H1 (cell line): ENCODE data around the gene RASAL1. TPM values are rescaled to one million over a fixed set of nuclear protein-coding genes. Genes with fewer than 3 reads are reported as not detected.
A peak's percentile ranks its signal among the peaks of the same experiment; 100 is the strongest.

Experiments
- CTCF ChIA-PET: fragments of 300-600 bp; sonication (Branson Sonifier 250); formaldehyde crosslinking; loops from one replicate; lab custom pipeline; 2021; ENCODE audit not compliant: partially characterized antibody; lab: Charles Lee
- POLR2A ChIA-PET: fragments of 300-600 bp; sonication (Branson Sonifier 250); formaldehyde crosslinking; loops from one replicate; lab custom pipeline; 2021; ENCODE audit warnings: inconsistent platforms; ENCODE audit not compliant: partially characterized antibody; lab: Charles Lee
- DNase-seq, 2 experiments: peaks; one replicate each; pipeline versions ENCODE4 v3.0.0 to v3.0.0-alpha.2; 2010 to 2022; ENCODE audit warnings: low spot score in 2 of 2, low read depth in 1 of 2, mixed read lengths in 1 of 2
- FAIRE-seq: peaks from 2 replicates; lab custom pipeline; 2011; peaks lifted over from hg19 to GRCh38; lab: Jason Lieb, UNC
- H2AFZ ChIP-seq: 2 replicates; pipeline ENCODE4 v1.8.1; 2012; ENCODE audit warnings: low read length, inconsistent platforms
- H2AK5ac ChIP-seq: 2 replicates; pipeline ENCODE4 v1.6.1; 2013; ENCODE audit warnings: low read depth, low read length
- H2BK120ac ChIP-seq: replicated peaks from 2 replicates; pipeline ENCODE3; 2013; ENCODE audit warnings: low read depth, low read length, inconsistent platforms
- H2BK12ac ChIP-seq: 2 replicates; pipeline ENCODE4 v1.6.1; 2013; ENCODE audit warnings: low read depth, low read length
- H2BK15ac ChIP-seq: 2 replicates; pipeline ENCODE4 v1.6.1; 2013; ENCODE audit warnings: low read length
- H2BK20ac ChIP-seq: 2 replicates; pipeline ENCODE4 v1.6.1; 2013; ENCODE audit warnings: low read length
- H2BK5ac ChIP-seq: 2 replicates; pipeline ENCODE4 v1.6.1; 2013; ENCODE audit warnings: low read depth, low read length
- H3K14ac ChIP-seq: 2 replicates; pipeline ENCODE4 v1.6.1; 2013; ENCODE audit warnings: inconsistent platforms; ENCODE audit not compliant: insufficient read length
- H3K18ac ChIP-seq: 2 replicates; pipeline ENCODE4 v1.6.1; 2013; ENCODE audit warnings: low read length; ENCODE audit errors: extremely low read depth
- H3K23ac ChIP-seq: 2 replicates; pipeline ENCODE4 v1.6.1; 2013; ENCODE audit warnings: inconsistent platforms; ENCODE audit not compliant: insufficient read length
- H3K23me2 ChIP-seq: 2 replicates; pipeline ENCODE4 v1.6.1; 2013; ENCODE audit warnings: low read depth, low read length
- H3K27ac ChIP-seq: 2 replicates; pipeline ENCODE4 v1.6.1; 2011; ENCODE audit warnings: low read depth, low read length, inconsistent platforms
- H3K27me3 ChIP-seq, 4 experiments: replicated peaks in 1 of 4; 1 replicate in 1 of 4; 2 replicates in 3 of 4; pipeline versions ENCODE4 v1.6.1 to v1.8.1; 2011 to 2013; ENCODE audit warnings: low read length in 3 of 4, mild to moderate bottlenecking in 3 of 4, inconsistent platforms in 2 of 4, mixed read lengths in 2 of 4, moderate library complexity in 1 of 4; ENCODE audit not compliant: control insufficient read depth in 3 of 4, insufficient read depth in 3 of 4; ENCODE audit errors: extremely low read depth in 1 of 4
- H3K36me3 ChIP-seq, 4 experiments: 2 replicates each; pipeline versions ENCODE4 v1.6.1 to v1.8.1; 2011 to 2013; ENCODE audit warnings: mild to moderate bottlenecking in 4 of 4, low read length in 3 of 4, moderate library complexity in 2 of 4, control low read depth in 1 of 4, inconsistent platforms in 1 of 4; ENCODE audit not compliant: insufficient read depth in 4 of 4, control insufficient read depth in 2 of 4
- H3K4ac ChIP-seq: replicated peaks from 2 replicates; pipeline ENCODE3; 2013; ENCODE audit warnings: low read length, low read depth, mixed read lengths, inconsistent platforms; ENCODE audit not compliant: insufficient read length
- H3K4me1 ChIP-seq, 4 experiments: replicated peaks in 1 of 4; 1 replicate in 1 of 4; 2 replicates in 3 of 4; pipeline versions ENCODE4 v1.6.1 to v1.8.1; 2011 to 2013; ENCODE audit warnings: low read length in 3 of 4, inconsistent platforms in 2 of 4, mixed read lengths in 1 of 4; ENCODE audit not compliant: insufficient read depth in 4 of 4, control insufficient read depth in 3 of 4
- H3K4me2 ChIP-seq, 2 experiments: 2 replicates each; pipeline versions ENCODE4 v1.6.1 to v1.8.1; 2011 to 2013; ENCODE audit warnings: low read depth in 2 of 2, low read length in 2 of 2, control low read depth in 1 of 2, inconsistent platforms in 1 of 2, mild to moderate bottlenecking in 1 of 2; ENCODE audit not compliant: insufficient read depth in 1 of 2
- H3K4me3 ChIP-seq, 4 experiments: fragments of 200-600, 300-600 bp in 1 of 4; sonication (generic), shearing (Covaris generic), sonication (Bioruptor Twin) in 1 of 4; 2 replicates each; pipeline versions ENCODE4 v1.5.1 to v1.8.1; 2011 to 2016; ENCODE audit warnings: low read length in 4 of 4, low read depth in 3 of 4, control low read depth in 2 of 4, inconsistent platforms in 2 of 4, mild to moderate bottlenecking in 2 of 4, mixed read lengths in 1 of 4, moderate library complexity in 1 of 4; ENCODE audit not compliant: insufficient read depth in 2 of 4; ENCODE audit errors: extremely low read depth in 1 of 4
- H3K56ac ChIP-seq: replicated peaks from 2 replicates; pipeline ENCODE3; 2013; ENCODE audit warnings: low read depth, mild to moderate bottlenecking, mixed read lengths, low read length, inconsistent platforms; ENCODE audit not compliant: insufficient read length
- H3K79me1 ChIP-seq: 2 replicates; pipeline ENCODE4 v1.6.1; 2013; ENCODE audit warnings: low read depth, low read length, control low read depth
- H3K79me2 ChIP-seq, 2 experiments: 2 replicates each; pipeline versions ENCODE4 v1.6.1 to v1.8.1; 2012 to 2013; ENCODE audit warnings: low read length in 2 of 2, mild to moderate bottlenecking in 2 of 2, inconsistent platforms in 1 of 2; ENCODE audit not compliant: insufficient read depth in 2 of 2, control insufficient read depth in 1 of 2
- H3K9ac ChIP-seq, 4 experiments: replicated peaks in 1 of 4; 1 replicate in 1 of 4; 2 replicates in 3 of 4; pipeline versions ENCODE4 v1.6.1 to v1.8.1; 2011 to 2013; ENCODE audit warnings: low read depth in 3 of 4, low read length in 3 of 4, control low read depth in 2 of 4, mild to moderate bottlenecking in 2 of 4, moderate library complexity in 2 of 4, inconsistent platforms in 1 of 4; ENCODE audit errors: extremely low read depth in 1 of 4
- H3K9me3 ChIP-seq, 2 experiments: 2 replicates each; pipeline versions ENCODE4 v1.6.1 to v1.8.1; 2012 to 2013; ENCODE audit warnings: mild to moderate bottlenecking in 2 of 2, moderate library complexity in 2 of 2, control low read depth in 1 of 2, inconsistent platforms in 1 of 2, low read depth in 1 of 2, low read length in 1 of 2, mixed read lengths in 1 of 2; ENCODE audit not compliant: insufficient read depth in 2 of 2
- H4K20me1 ChIP-seq, 2 experiments: replicated peaks in 1 of 2; 2 replicates each; pipeline versions ENCODE3 to v1.8.1; 2011 to 2013; ENCODE audit warnings: inconsistent platforms in 2 of 2, low read length in 2 of 2, mild to moderate bottlenecking in 1 of 2; ENCODE audit not compliant: insufficient read depth in 2 of 2, control insufficient read depth in 1 of 2
- H4K5ac ChIP-seq: 2 replicates; pipeline ENCODE4 v1.6.1; 2013; ENCODE audit warnings: low read length, low read depth, mixed read lengths, inconsistent platforms; ENCODE audit not compliant: insufficient read length
- H4K8ac ChIP-seq: 2 replicates; pipeline ENCODE4 v1.8.0; 2013; ENCODE audit warnings: mild to moderate bottlenecking, moderate library complexity, low read length, inconsistent platforms; ENCODE audit not compliant: insufficient read depth; ENCODE audit errors: extremely low read depth
- H4K91ac ChIP-seq: replicated peaks from 2 replicates; pipeline ENCODE3; 2013; ENCODE audit warnings: low read length, mixed read lengths, inconsistent platforms; ENCODE audit not compliant: insufficient read length
- HDAC6 ChIP-seq: IDR thresholded peaks from one replicate; pipeline ENCODE4 v1.7.1; 2012; ENCODE audit warnings: low read depth, mild to moderate bottlenecking, inconsistent platforms, low read length, moderate library complexity
- KDM4A ChIP-seq: IDR thresholded peaks from one replicate; pipeline ENCODE4 v1.7.1; 2012; ENCODE audit warnings: low read depth, mild to moderate bottlenecking, moderate library complexity, low read length, inconsistent platforms; ENCODE audit not compliant: severe bottlenecking
- RXRA ChIP-seq: IDR thresholded peaks from 2 replicates; pipeline ENCODE4 v1.6.1; 2011; ENCODE audit warnings: low read depth, mild to moderate bottlenecking, low read length, moderate library complexity; ENCODE audit not compliant: insufficient read depth
- SIX5 ChIP-seq: IDR thresholded peaks from 2 replicates; pipeline ENCODE4 v1.6.1; 2011; ENCODE audit warnings: mild to moderate bottlenecking, low read depth, low read length
- WGBS, 2 experiments: shearing (Covaris generic) in 1 of 2; methylation state at CpG; one replicate each; pipeline versions ENCODE4 v1.1.6 to v1.1.7; 2013 to 2015; ENCODE audit warnings: low lambda C conversion rate in 2 of 2, mixed read lengths in 2 of 2, inconsistent platforms in 1 of 2, low coverage in 1 of 2, missing lambda C conversion rate in 1 of 2; ENCODE audit not compliant: insufficient replicate concordance in 2 of 2, insufficient coverage in 1 of 2, insufficient read length in 1 of 2; ENCODE audit errors: extremely low coverage in 1 of 2, missing lambda C conversion rate in 1 of 2; 5-methylcytosine and 5-hydroxymethylcytosine counted together
- polyA plus RNA-seq, 7 experiments: library from polyadenylated mRNA; depleted of rRNA in 3 of 7; stranded (reverse) in 5 of 7; unstranded in 2 of 7; fragments of >200 nt in 5 of 7; fragments of 200-250 nt in 2 of 7; gene quantifications; 1 replicate in 5 of 7; 2 replicates in 1 of 7; 4 replicates in 1 of 7; pipeline versions ENCODE4 v1.2.1 to v1.2.3, GENCODE V29; 2011 to 2013; ENCODE audit warnings: missing spikeins in 2 of 7, mixed read lengths in 2 of 7
- total RNA-seq: library from RNA; stranded (reverse); fragmentation: NEBNext Ultra II Directional; extraction: Animal tissue kit (Norgen Biotek cat#: 25700); gene quantifications from 2 replicates; pipeline ENCODE4 v1.2.1, GENCODE V29; 2021

Gene RASAL1
- total and polyA plus RNA-seq, 2 of the 8 experiments (the other 6 are each of a cell fraction or from before 2014, with no cell fraction given): 3.7 to 5.0 TPM

DNA sequence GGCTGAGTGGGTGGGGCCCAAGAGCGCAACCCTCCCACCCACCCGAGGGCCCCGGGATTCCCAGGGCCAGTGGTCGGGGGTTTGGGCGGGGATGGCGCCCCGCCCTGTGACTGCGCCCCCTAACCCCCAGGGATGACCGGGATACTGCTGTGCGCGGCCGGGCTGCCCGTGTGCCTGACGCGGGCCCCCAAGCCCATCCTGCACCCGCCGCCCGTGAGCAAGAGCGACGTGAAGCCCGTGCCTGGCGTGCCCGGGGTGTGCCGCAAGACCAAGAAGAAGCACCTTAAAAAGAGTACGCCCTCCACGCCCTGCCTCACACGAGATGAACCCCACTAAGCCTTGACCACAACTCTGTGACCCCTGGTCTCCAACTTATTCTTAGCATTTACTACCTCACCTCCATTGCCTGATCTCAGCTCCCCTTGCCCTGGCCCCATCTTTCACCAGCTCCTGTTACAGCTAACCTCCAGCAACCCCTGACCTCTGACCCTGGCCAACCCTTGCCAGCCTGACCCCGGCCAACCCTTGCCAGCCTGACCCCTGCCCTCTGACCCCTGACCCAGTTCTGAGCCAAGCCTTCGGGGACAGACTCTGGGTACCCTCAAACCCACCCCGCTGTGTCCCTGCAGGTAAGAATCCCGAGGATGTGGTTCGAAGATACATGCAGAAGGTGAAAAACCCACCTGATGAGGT is 42.0 kb downstream of the RASAL1 start:
- no peaks in the 10 kb centered on the region for H3K36me3 ChIP-seq
- H3K4me2 ChIP-seq: peak overlapping the region; percentile 58 to 89
- ChIA-PET POLR2A (interaction anchor here (0.7 to 1.8 kb wide), 2 partner anchors 10 to 20 kb away, joined by 3 to 7 read pairs; no protein-coding TSS in a partner anchor), CTCF (interaction anchor here (0.9 to 8.8 kb wide), 22 partner anchors 8 to 101 kb away, joined by 3 to 139 read pairs (median 4); no protein-coding TSS in a partner anchor)
- H4K8ac ChIP-seq: peak overlapping the region; percentile 69
- H2BK5ac ChIP-seq: no peak overlapping the region
- H4K20me1 ChIP-seq: peaks cover 0 to 2% of the 10 kb centered on the region in 2 experiments
- FAIRE-seq (no peak), DNase-seq (no peak)
- peak overlapping the region; percentile 39 to 64 (median 44); a peak in 7 of 8 replicates for H3K4me3 ChIP-seq
- H3K27ac ChIP-seq: no peak overlapping the region
- no peaks in the 10 kb centered on the region for H3K27me3 ChIP-seq
- H3K23ac ChIP-seq: no peak overlapping the region
- peaks cover 0 to 14% (median 6%) of the 10 kb centered on the region in 4 experiments; a peak in 5 of 7 replicates for H3K4me1 ChIP-seq
- H2BK15ac ChIP-seq: 0 out of 2 replicates have a peak overlapping the region, but pooled peaks have one; percentile 97
- peak overlapping the region; percentile 17 for H4K91ac ChIP-seq
- H2BK20ac ChIP-seq: 0 out of 2 replicates have a peak overlapping the region, but pooled peaks have one; percentile 1
- peaks cover 3% of the 10 kb centered on the region; the same call in 1 of the 2 replicates for H3K23me2 ChIP-seq
- H2AFZ ChIP-seq: no peak overlapping the region
- no peak overlapping the region; a peak in 1 of 7 replicates for H3K9ac ChIP-seq
- H2AK5ac ChIP-seq: no peak overlapping the region
- WGBS, 2 experiments: 41% methylated on average over 23 of the region's 32 CpGs; no CpG with 5 or more reads in 1 of the 2 experiments
- H3K4ac ChIP-seq: no peak overlapping the region
- H3K56ac ChIP-seq: no peak overlapping the region
- H3K79me2 ChIP-seq: no peaks in the 10 kb centered on the region
- H3K79me1 ChIP-seq: no peaks in the 10 kb centered on the region
- no peak overlapping the region for H2BK12ac ChIP-seq
- no peak overlapping the region for H3K14ac ChIP-seq
- no peak for TF ChIP-seq HDAC6
- TF ChIP-seq RXRA: 0 out of 2 replicates have a peak, but pooled peaks have one; percentile 18
- no peak for TF ChIP-seq SIX5
- no peak for TF ChIP-seq KDM4A
- H2BK120ac ChIP-seq: no peak overlapping the region
- H4K5ac ChIP-seq: peak overlapping the region; percentile 5
- no peaks in the 10 kb centered on the region for H3K9me3 ChIP-seq
- peak overlapping the region; percentile 87; the same call in 1 of the 2 replicates for H3K18ac ChIP-seq
